ENCODE measurements around the gene TMSB10. TPM values are rescaled to one million over a fixed set of nuclear protein-coding genes. Genes with fewer than 3 reads are reported as not detected.
"Not testable (repeated sequence)": the region's sequence is repeated elsewhere in the genome, so short reads cannot be mapped to it uniquely, and the experiment has no call there.

TMSB10 gene
- polyA plus RNA-seq, 4 donors, result 1,047 to 3,566 (median 2,651) TPM

GRCh38 chr2:84912984-84913383 is 7.5 kb downstream of the TMSB10 start:
- 19 to 68% (median 40%) methylated on average over 4 of the region's 4 CpGs for WGBS, 3 donors
- peak in 1 of 2 donors; percentile 77 for DNase-seq

GRCh38 chr2:84914334-84914733 is 8.9 kb downstream of the TMSB10 start:
- H3K9me3 ChIP-seq (ENCODE audit: control insufficient read depth in 2 of 2, insufficient read depth in 1 of 2, low read depth in 1 of 2, low read length in 1 of 2), result no peaks in the 10 kb centered on the region
- no peak for DNase-seq
- H3K4me1 ChIP-seq (ENCODE audit: control insufficient read depth in 3 of 3, insufficient read depth in 2 of 3, low read depth in 1 of 3, low read length in 2 of 3), result no peaks in the 10 kb centered on the region
- no peaks in the 10 kb centered on the region for H3K36me3 ChIP-seq (ENCODE audit: control insufficient read depth in 3 of 3, insufficient read depth in 2 of 3, low read depth in 1 of 3, low read length in 3 of 3)
- FAIRE-seq, result no peak
- no peak overlapping the region for H3K4me3 ChIP-seq (ENCODE audit: low read depth in 1 of 3, low read length in 3 of 3)
- 89 to 90% (median 90%) methylated on average over 6 of the region's 6 CpGs for WGBS, 3 donors
- H3K27me3 ChIP-seq (ENCODE audit: control insufficient read depth in 3 of 3, insufficient read depth in 3 of 3, low read length in 3 of 3), result no peaks in the 10 kb centered on the region
- H3K27ac ChIP-seq (ENCODE audit: low read depth in 1 of 3, low read length in 2 of 3), result no peak overlapping the region

More at GRCh38 chr2:84912984-84913383, 7.5 kb downstream of the TMSB10 start:
- Histone ChIP-seq H3K36me3 (ENCODE audit: control insufficient read depth in 3 of 3, insufficient read depth in 2 of 3, low read depth in 1 of 3, low read length in 3 of 3) (peaks cover 0 to 3% (median 0%) of the 10 kb centered on the region in 3 donors), H3K4me3 (ENCODE audit: low read depth in 1 of 3, low read length in 3 of 3) (no peak overlapping the region), H3K27me3 (ENCODE audit: control insufficient read depth in 3 of 3, insufficient read depth in 3 of 3, low read length in 3 of 3) (no peaks in the 10 kb centered on the region), H3K4me1 (ENCODE audit: control insufficient read depth in 3 of 3, insufficient read depth in 2 of 3, low read depth in 1 of 3, low read length in 2 of 3) (peaks cover 0 to 4% (median 0%) of the 10 kb centered on the region in 3 donors), H3K9me3 (ENCODE audit: control insufficient read depth in 2 of 2, insufficient read depth in 1 of 2, low read depth in 1 of 2, low read length in 1 of 2) (no peaks in the 10 kb centered on the region), H3K27ac (ENCODE audit: low read depth in 1 of 3, low read length in 2 of 3) (no peak overlapping the region)
- FAIRE-seq, result no peak

GRCh38 chr2:84915675-84916074 is 10.2 kb downstream of the TMSB10 start:
- H3K4me3 ChIP-seq (ENCODE audit: low read depth in 1 of 3, low read length in 3 of 3); H3K9me3 ChIP-seq (ENCODE audit: control insufficient read depth in 2 of 2, insufficient read depth in 1 of 2, low read depth in 1 of 2, low read length in 1 of 2); H3K27ac ChIP-seq (ENCODE audit: low read depth in 1 of 3, low read length in 2 of 3); H3K36me3 ChIP-seq (ENCODE audit: control insufficient read depth in 3 of 3, insufficient read depth in 2 of 3, low read depth in 1 of 3, low read length in 3 of 3); H3K27me3 ChIP-seq (ENCODE audit: control insufficient read depth in 3 of 3, insufficient read depth in 3 of 3, low read length in 3 of 3); FAIRE-seq; DNase-seq; H3K4me1 ChIP-seq (ENCODE audit: control insufficient read depth in 3 of 3, insufficient read depth in 2 of 3, low read depth in 1 of 3, low read length in 2 of 3): not testable (repeated sequence)
- 96 to 98% (median 97%) methylated on average over 24 of the region's 24 CpGs for WGBS, 3 donors

- FAIRE-seq, result not testable (repeated sequence)
These were observed 12.4 kb downstream of the TMSB10 start for GRCh38 chr2:84917821-84918220.

GRCh38 chr2:84918430-84918829 is 13.0 kb downstream of the TMSB10 start:
- Histone ChIP-seq H3K36me3 (ENCODE audit: control insufficient read depth in 3 of 3, insufficient read depth in 2 of 3, low read depth in 1 of 3, low read length in 3 of 3) (no peaks in the 10 kb centered on the region), H3K27ac (ENCODE audit: low read depth in 1 of 3, low read length in 2 of 3) (no peak overlapping the region), H3K9me3 (ENCODE audit: control insufficient read depth in 2 of 2, insufficient read depth in 1 of 2, low read depth in 1 of 2, low read length in 1 of 2) (no peaks in the 10 kb centered on the region), H3K27me3 (ENCODE audit: control insufficient read depth in 3 of 3, insufficient read depth in 3 of 3, low read length in 3 of 3) (no peaks in the 10 kb centered on the region), H3K4me1 (ENCODE audit: control insufficient read depth in 3 of 3, insufficient read depth in 2 of 3, low read depth in 1 of 3, low read length in 2 of 3) (peaks cover 3 to 9% (median 4%) of the 10 kb centered on the region in 3 donors), H3K4me3 (ENCODE audit: low read depth in 1 of 3, low read length in 3 of 3) (no peak overlapping the region)
- WGBS, 3 donors, result 84 to 92% (median 87%) methylated on average over 2 of the region's 2 CpGs
- no peak for FAIRE-seq
- no peak for DNase-seq

More at GRCh38 chr2:84917821-84918220, 12.4 kb downstream of the TMSB10 start:
- DNase-seq; H3K4me3 ChIP-seq (ENCODE audit: low read depth in 1 of 3, low read length in 3 of 3); H3K4me1 ChIP-seq (ENCODE audit: control insufficient read depth in 3 of 3, insufficient read depth in 2 of 3, low read depth in 1 of 3, low read length in 2 of 3); H3K36me3 ChIP-seq (ENCODE audit: control insufficient read depth in 3 of 3, insufficient read depth in 2 of 3, low read depth in 1 of 3, low read length in 3 of 3); H3K9me3 ChIP-seq (ENCODE audit: control insufficient read depth in 2 of 2, insufficient read depth in 1 of 2, low read depth in 1 of 2, low read length in 1 of 2); H3K27ac ChIP-seq (ENCODE audit: low read depth in 1 of 3, low read length in 2 of 3); H3K27me3 ChIP-seq (ENCODE audit: control insufficient read depth in 3 of 3, insufficient read depth in 3 of 3, low read length in 3 of 3): not testable (repeated sequence)
- 88 to 95% (median 91%) methylated on average over 5 of the region's 5 CpGs for WGBS, 3 donors

- no peak for FAIRE-seq
- WGBS, 3 donors, result 20 to 38% (median 27%) methylated on average over 7 of the region's 7 CpGs
- Histone ChIP-seq H3K36me3 (ENCODE audit: control insufficient read depth in 3 of 3, insufficient read depth in 2 of 3, low read depth in 1 of 3, low read length in 3 of 3) (no peaks in the 10 kb centered on the region), H3K27me3 (ENCODE audit: control insufficient read depth in 3 of 3, insufficient read depth in 3 of 3, low read length in 3 of 3) (no peaks in the 10 kb centered on the region), H3K4me1 (ENCODE audit: control insufficient read depth in 3 of 3, insufficient read depth in 2 of 3, low read depth in 1 of 3, low read length in 2 of 3) (peaks cover 3 to 9% (median 4%) of the 10 kb centered on the region in 3 donors), H3K27ac (ENCODE audit: low read depth in 1 of 3, low read length in 2 of 3) (peak overlapping the region; percentile 36 to 93 (median 75)), H3K4me3 (ENCODE audit: low read depth in 1 of 3, low read length in 3 of 3) (no peak overlapping the region), H3K9me3 (ENCODE audit: control insufficient read depth in 2 of 2, insufficient read depth in 1 of 2, low read depth in 1 of 2, low read length in 1 of 2) (no peaks in the 10 kb centered on the region)
- DNase-seq, result peak; percentile 62 to 85
These were observed 14.6 kb downstream of the TMSB10 start for GRCh38 chr2:84919885-84920580.

- no peak for DNase-seq
- no peak for FAIRE-seq
- Histone ChIP-seq H3K9me3 (ENCODE audit: control insufficient read depth in 2 of 2, insufficient read depth in 1 of 2, low read depth in 1 of 2, low read length in 1 of 2) (no peaks in the 10 kb centered on the region), H3K4me3 (ENCODE audit: low read depth in 1 of 3, low read length in 3 of 3) (no peak overlapping the region), H3K36me3 (ENCODE audit: control insufficient read depth in 3 of 3, insufficient read depth in 2 of 3, low read depth in 1 of 3, low read length in 3 of 3) (no peaks in the 10 kb centered on the region), H3K27ac (ENCODE audit: low read depth in 1 of 3, low read length in 2 of 3) (no peak overlapping the region), H3K27me3 (ENCODE audit: control insufficient read depth in 3 of 3, insufficient read depth in 3 of 3, low read length in 3 of 3) (no peaks in the 10 kb centered on the region), H3K4me1 (ENCODE audit: control insufficient read depth in 3 of 3, insufficient read depth in 2 of 3, low read depth in 1 of 3, low read length in 2 of 3) (peaks cover 3 to 17% (median 4%) of the 10 kb centered on the region in 3 donors)
These were observed 17.6 kb downstream of the TMSB10 start for GRCh38 chr2:84923009-84923408.

GRCh38 chr2:84924173-84925106 is 19.0 kb downstream of the TMSB10 start:
- H3K4me1 ChIP-seq (ENCODE audit: control insufficient read depth in 3 of 3, insufficient read depth in 2 of 3, low read depth in 1 of 3, low read length in 2 of 3), result peaks cover 3 to 17% (median 4%) of the 10 kb centered on the region in 3 donors
- H3K27me3 ChIP-seq (ENCODE audit: control insufficient read depth in 3 of 3, insufficient read depth in 3 of 3, low read length in 3 of 3), result no peaks in the 10 kb centered on the region
- peak in 1 of 2 donors; percentile 83 for DNase-seq
- no peaks in the 10 kb centered on the region for H3K9me3 ChIP-seq (ENCODE audit: control insufficient read depth in 2 of 2, insufficient read depth in 1 of 2, low read depth in 1 of 2, low read length in 1 of 2)
- FAIRE-seq, result no peak
- 31 to 39% (median 32%) methylated on average over 9 of the region's 9 CpGs for WGBS, 3 donors
- H3K27ac ChIP-seq (ENCODE audit: low read depth in 1 of 3, low read length in 2 of 3), result peak overlapping the region in 2 of 3 donors; percentile 1 to 93
- no peak overlapping the region for H3K4me3 ChIP-seq (ENCODE audit: low read depth in 1 of 3, low read length in 3 of 3)
- H3K36me3 ChIP-seq (ENCODE audit: control insufficient read depth in 3 of 3, insufficient read depth in 2 of 3, low read depth in 1 of 3, low read length in 3 of 3), result no peaks in the 10 kb centered on the region
